Measurements from ENCODE around the gene DUSP15.

Gene DUSP15

DNA sequence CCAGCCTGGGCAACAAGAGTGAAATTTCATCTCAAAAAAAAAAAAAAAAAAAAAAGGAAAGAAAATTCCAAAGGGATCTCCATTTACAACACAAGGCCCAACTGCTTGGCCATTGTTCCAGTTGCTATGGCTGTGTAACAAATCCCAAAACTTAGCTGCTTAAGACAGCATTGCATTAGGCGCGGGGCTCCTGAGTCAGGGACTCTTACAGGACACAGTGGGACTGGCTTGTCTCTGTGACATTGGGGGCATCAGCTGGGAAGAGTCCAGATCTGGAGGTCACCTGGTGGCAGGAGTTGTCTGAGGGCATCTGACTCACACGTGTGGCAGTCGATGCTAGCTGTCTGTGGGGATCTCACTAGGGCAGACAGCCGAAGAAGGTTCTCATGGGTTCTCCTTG, 35.7 kb upstream of the DUSP15 start:
- ATAC-seq, result no peak
- peaks cover 7% of the 10 kb centered on the region for H3K36me3 Mint-ChIP-seq
- no peaks in the 10 kb centered on the region for H3K27me3 Mint-ChIP-seq
- H3K27ac Mint-ChIP-seq, result no peak overlapping the region
- H3K9me3 Mint-ChIP-seq, result no peaks in the 10 kb centered on the region
- no peaks in the 10 kb centered on the region for H3K4me1 Mint-ChIP-seq
- no peak overlapping the region for H3K4me3 Mint-ChIP-seq

- H3K4me1 Mint-ChIP-seq, result no peaks in the 10 kb centered on the region
- peaks cover 10% of the 10 kb centered on the region for H3K36me3 Mint-ChIP-seq
- H3K4me3 Mint-ChIP-seq, result no peak overlapping the region
- no peak for ATAC-seq
- H3K27me3 Mint-ChIP-seq, result no peaks in the 10 kb centered on the region
- no peak overlapping the region for H3K27ac Mint-ChIP-seq
- no peaks in the 10 kb centered on the region for H3K9me3 Mint-ChIP-seq
Measured at GRCh38 chr20:31903627-31904386, 33.5 kb upstream of the DUSP15 start.

DNA sequence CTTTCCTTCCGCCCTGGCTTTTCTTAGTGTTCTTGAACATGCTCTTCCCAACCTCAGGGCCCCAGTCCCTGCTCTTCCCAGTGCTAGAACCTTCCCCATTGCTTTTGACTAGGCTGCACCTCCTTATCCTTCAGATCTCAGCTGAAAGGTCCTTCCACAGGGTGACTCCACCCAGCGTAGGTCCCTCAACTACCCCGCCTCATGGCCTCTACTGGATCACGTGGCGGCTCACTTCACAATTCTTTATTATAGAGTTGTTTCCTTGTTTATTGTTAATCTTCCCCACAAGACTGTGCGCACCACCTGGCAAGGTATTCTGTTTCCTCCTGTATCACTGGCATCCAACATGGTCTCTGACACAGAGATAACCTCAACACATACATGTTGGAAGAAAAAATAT, 31.3 kb upstream of the DUSP15 start:
- ATAC-seq, result no peak
- H3K4me3 Mint-ChIP-seq, result no peak overlapping the region
- H3K4me1 Mint-ChIP-seq, result peaks cover under 1% of the 10 kb centered on the region
- no peaks in the 10 kb centered on the region for H3K27me3 Mint-ChIP-seq
- H3K36me3 Mint-ChIP-seq, result peaks cover 14% of the 10 kb centered on the region
- H3K27ac Mint-ChIP-seq, result no peak overlapping the region
- no peaks in the 10 kb centered on the region for H3K9me3 Mint-ChIP-seq

DNA sequence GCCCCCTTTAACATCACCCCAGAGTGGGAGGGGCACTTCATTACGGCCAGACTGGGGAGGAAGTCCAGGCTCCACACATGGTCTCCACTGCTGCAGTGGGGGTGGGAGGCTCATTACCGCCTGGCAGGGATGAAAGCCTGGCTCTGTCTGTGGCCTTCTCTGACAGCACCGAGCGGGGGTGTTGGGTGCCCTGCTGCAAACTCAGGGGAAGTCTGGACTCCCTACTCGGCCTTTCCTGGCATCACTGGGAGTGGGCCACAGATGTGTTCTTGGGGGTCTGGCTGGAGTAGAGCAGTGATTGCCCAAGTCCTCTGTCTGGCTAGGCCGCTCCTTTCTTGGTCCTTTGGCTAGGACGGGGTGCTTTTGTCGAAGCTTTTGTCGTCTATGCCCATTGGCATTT, 27.2 kb upstream of the DUSP15 start:
- H3K27ac Mint-ChIP-seq, result peak overlapping the region; percentile 89
- H3K36me3 Mint-ChIP-seq, result peaks cover 7% of the 10 kb centered on the region
- H3K27me3 Mint-ChIP-seq, result no peaks in the 10 kb centered on the region
- H3K4me3 Mint-ChIP-seq, result no peak overlapping the region
- H3K4me1 Mint-ChIP-seq, result peaks cover 25% of the 10 kb centered on the region
- no peak for ATAC-seq
- H3K9me3 Mint-ChIP-seq, result no peaks in the 10 kb centered on the region

- peak overlapping the region; percentile 21 for H3K4me3 Mint-ChIP-seq
- H3K27me3 Mint-ChIP-seq, result no peaks in the 10 kb centered on the region
- ATAC-seq, result no peak
- H3K9me3 Mint-ChIP-seq, result no peaks in the 10 kb centered on the region
- H3K27ac Mint-ChIP-seq, result peak overlapping the region; percentile 89
- H3K4me1 Mint-ChIP-seq, result peaks cover 25% of the 10 kb centered on the region
- peaks cover 7% of the 10 kb centered on the region for H3K36me3 Mint-ChIP-seq
Measured at GRCh38 chr20:31896049-31896448, 25.7 kb upstream of the DUSP15 start.

DNA sequence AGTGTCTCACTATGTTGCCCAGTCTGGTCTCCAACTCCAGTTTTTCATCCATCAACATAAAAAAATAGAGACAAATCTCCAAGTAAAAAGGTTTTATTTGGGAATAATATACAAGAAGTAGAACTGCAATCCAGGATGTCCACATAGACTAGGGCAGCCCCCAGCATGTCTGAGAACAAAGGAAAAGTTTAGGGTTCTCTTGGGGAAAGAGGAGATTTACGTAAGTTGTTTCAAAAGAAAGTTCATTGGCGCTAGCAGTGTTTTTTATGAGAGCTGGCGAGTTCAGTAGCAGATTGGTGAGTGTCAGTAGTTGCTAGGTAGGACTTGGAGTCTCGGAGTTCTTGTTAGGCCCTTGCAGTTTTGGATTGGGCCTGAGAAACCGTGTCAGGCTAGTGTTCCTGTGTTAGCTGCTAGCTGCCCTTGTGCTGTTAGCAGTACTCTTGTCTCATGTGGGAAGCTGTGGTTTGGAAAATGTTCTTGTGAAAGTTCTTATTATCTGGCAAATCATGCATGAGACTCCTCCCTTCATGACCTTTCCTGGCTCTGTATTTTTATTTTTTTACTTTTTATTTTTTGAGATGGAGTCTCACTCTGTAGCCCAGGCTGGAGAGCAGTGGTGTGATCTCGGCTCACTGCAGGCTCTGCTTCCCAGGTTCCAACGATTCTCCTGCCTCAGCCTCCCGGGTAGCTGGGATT, 24.8 kb upstream of the DUSP15 start:
- peaks cover 28% of the 10 kb centered on the region for H3K4me1 Mint-ChIP-seq
- peak overlapping the region; percentile 89 for H3K27ac Mint-ChIP-seq
- no peaks in the 10 kb centered on the region for H3K27me3 Mint-ChIP-seq
- H3K36me3 Mint-ChIP-seq, result peaks cover 7% of the 10 kb centered on the region
- peak; percentile 100 for ATAC-seq
- no peaks in the 10 kb centered on the region for H3K9me3 Mint-ChIP-seq
- H3K4me3 Mint-ChIP-seq, result peak overlapping the region; percentile 46

GRCh38 chr20:31890646-31891045, 20.3 kb upstream of the DUSP15 start:
- peaks cover 23% of the 10 kb centered on the region for H3K4me1 Mint-ChIP-seq
- ATAC-seq, result no peak
- H3K36me3 Mint-ChIP-seq, result no peaks in the 10 kb centered on the region
- peak overlapping the region; percentile 70 for H3K27ac Mint-ChIP-seq
- H3K9me3 Mint-ChIP-seq, result no peaks in the 10 kb centered on the region
- H3K27me3 Mint-ChIP-seq, result no peaks in the 10 kb centered on the region
- H3K4me3 Mint-ChIP-seq, result no peak overlapping the region

- Mint-ChIP-seq H3K4me3 (no peak overlapping the region), H3K36me3 (no peaks in the 10 kb centered on the region), H3K27ac (no peak overlapping the region), H3K27me3 (no peaks in the 10 kb centered on the region), H3K4me1 (peaks cover 17% of the 10 kb centered on the region), H3K9me3 (no peaks in the 10 kb centered on the region)
- no peak for ATAC-seq
Measured at GRCh38 chr20:31883829-31884228, 13.5 kb upstream of the DUSP15 start.

DNA sequence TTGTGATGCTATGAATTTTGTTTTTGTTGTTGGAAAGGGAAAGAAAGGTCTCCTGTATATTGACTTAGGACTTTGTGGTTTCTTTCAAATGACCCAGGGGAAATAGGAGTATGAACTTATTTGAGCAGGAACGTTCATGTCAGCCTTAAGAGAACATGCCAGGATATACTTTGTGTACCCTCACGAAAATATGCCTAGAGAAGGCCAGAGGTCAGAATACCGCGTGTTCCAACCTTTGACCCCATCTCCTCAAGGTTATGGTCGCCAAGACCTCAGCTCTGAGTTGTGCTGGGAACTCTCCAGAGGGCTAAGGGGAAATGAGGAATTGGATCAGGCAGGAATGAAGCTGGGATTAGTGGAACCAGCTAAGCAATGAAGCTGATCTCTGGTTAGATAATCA, 11.6 kb upstream of the DUSP15 start:
- Mint-ChIP-seq H3K9me3 (no peaks in the 10 kb centered on the region), H3K27ac (peak overlapping the region; percentile 79), H3K4me3 (no peak overlapping the region), H3K4me1 (peaks cover 17% of the 10 kb centered on the region), H3K36me3 (no peaks in the 10 kb centered on the region), H3K27me3 (no peaks in the 10 kb centered on the region)
- ATAC-seq, result no peak

DNA sequence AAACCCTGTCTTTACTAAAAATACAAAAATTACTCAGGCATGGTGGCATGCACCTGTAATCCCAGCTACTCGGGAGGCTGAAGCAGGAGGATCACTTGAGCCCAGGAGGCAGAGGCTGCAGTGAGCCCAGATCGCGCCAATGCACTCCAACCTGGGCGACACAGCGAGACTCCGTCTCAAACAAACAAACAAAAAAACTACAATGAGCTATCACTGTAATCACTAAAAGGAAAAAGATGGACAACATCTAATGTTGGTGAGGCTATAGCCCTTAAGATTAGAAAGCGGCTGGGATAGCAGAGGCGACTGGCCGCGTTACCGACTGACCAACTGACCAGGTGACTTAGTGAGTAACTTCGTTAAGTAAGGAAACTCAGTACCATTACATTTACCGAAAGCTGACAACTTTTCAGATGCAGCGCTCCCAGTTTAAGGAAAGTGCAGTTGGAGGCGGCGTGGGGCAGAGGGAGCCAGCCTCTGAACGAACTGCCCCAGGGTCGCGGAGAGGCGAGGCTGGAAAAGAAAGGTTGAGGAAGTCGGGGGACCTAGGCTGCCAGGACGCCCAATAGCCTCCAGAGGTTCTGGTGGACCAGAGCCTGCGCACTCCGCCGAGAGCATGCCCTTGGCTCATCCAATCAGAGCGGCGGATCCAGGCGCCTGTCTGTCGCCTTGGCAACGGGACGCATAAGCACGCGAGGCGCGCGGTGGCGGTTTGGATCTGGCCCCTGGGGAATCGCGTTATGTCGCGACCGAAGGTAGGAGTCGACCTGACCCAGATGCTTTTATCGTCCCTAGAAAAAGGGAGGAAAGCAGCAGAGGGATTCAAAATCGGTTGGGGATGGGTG, 9.0 kb upstream of the DUSP15 start:
- Mint-ChIP-seq H3K27ac (peak overlapping the region; percentile 79), H3K27me3 (no peaks in the 10 kb centered on the region), H3K4me1 (peaks cover 17% of the 10 kb centered on the region), H3K4me3 (peak overlapping the region; percentile 98), H3K9me3 (no peaks in the 10 kb centered on the region), H3K36me3 (no peaks in the 10 kb centered on the region)
- peak; percentile 98 for ATAC-seq

- Mint-ChIP-seq H3K36me3 (no peaks in the 10 kb centered on the region), H3K27me3 (no peaks in the 10 kb centered on the region), H3K4me3 (no peak overlapping the region), H3K27ac (no peak overlapping the region), H3K9me3 (no peaks in the 10 kb centered on the region), H3K4me1 (peaks cover 17% of the 10 kb centered on the region)
- ATAC-seq, result no peak
Measured at GRCh38 chr20:31877684-31878083, 7.4 kb upstream of the DUSP15 start.

GRCh38 chr20:31875671-31876070, 5.3 kb upstream of the DUSP15 start:
- Mint-ChIP-seq H3K4me3 (no peak overlapping the region), H3K36me3 (no peaks in the 10 kb centered on the region), H3K27me3 (peaks cover 7% of the 10 kb centered on the region), H3K4me1 (peaks cover 19% of the 10 kb centered on the region), H3K27ac (no peak overlapping the region), H3K9me3 (no peaks in the 10 kb centered on the region)
- no peak for ATAC-seq

GRCh38 chr20:31872406-31872805, 2.1 kb upstream of the DUSP15 start:
- ATAC-seq, result no peak
- no peak overlapping the region for H3K4me3 Mint-ChIP-seq
- H3K27me3 Mint-ChIP-seq, result peaks cover 31% of the 10 kb centered on the region
- H3K9me3 Mint-ChIP-seq, result no peaks in the 10 kb centered on the region
- H3K36me3 Mint-ChIP-seq, result no peaks in the 10 kb centered on the region
- peaks cover 35% of the 10 kb centered on the region for H3K4me1 Mint-ChIP-seq
- no peak overlapping the region for H3K27ac Mint-ChIP-seq

DNA sequence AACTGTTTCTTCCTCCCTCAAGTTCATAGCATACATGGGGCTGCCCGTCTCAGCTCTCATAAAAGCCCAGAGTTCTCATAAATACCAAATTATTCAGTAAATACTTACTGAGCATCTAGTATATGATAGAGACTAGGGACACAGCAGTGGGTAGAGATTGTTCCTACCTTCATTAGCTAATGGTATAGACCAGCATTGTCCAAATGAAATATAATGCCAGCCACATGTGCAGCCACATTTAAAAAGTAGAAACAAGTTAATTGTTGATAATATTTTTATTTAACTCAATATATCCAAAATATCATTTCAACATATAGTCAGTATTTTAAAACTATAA, 1.3 kb upstream of the DUSP15 start:
- H3K4me3 Mint-ChIP-seq, result no peak overlapping the region
- no peaks in the 10 kb centered on the region for H3K36me3 Mint-ChIP-seq
- no peaks in the 10 kb centered on the region for H3K9me3 Mint-ChIP-seq
- no peak for ATAC-seq
- peaks cover 38% of the 10 kb centered on the region for H3K4me1 Mint-ChIP-seq
- H3K27ac Mint-ChIP-seq, result no peak overlapping the region
- peaks cover 31% of the 10 kb centered on the region for H3K27me3 Mint-ChIP-seq

DNA sequence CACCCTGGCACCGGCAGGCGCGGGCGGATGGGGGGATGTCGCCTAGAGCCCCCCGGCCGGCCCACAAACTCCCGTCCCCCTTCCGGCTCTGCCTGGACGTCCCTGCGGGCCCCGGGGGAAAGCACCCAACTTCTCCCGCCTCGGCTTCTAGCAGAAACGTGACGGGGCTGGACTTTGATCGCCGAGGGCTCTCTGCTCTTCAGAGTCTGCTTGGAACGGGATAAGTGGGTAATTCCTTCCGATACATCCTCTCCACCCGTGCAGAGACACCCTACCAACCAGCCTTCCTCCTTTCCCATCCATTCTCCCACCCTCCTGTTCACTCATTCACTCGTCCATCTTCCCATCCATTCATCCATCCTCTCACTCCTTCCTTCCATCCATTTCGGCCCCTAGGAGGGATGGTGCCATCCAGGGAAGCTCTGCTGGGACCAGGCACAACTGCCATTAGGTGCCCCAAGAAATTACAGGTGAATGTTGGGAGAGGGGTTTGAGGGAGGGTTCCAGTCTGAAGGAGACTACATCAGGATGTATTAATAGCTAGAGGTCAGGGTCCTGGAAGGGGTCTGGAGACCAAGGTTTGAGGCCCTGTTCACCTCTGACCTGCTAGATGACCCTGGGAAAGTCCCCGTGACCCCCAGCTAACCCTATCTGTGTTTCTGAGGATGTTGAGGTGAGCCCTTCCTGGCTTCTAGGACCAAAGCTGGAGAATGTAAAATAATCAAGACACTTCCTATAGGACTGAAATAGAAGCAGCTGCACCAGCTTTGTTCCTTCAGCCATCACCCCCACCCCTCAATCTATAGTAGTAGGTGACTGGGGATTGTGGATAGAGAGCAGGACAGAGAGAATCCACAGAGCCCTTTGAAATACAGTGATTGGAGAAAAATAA, 645 bp upstream of the DUSP15 start:
- Mint-ChIP-seq H3K4me3 (peak overlapping the region; percentile 78), H3K36me3 (no peaks in the 10 kb centered on the region), H3K4me1 (peaks cover 38% of the 10 kb centered on the region), H3K27me3 (peaks cover 31% of the 10 kb centered on the region), H3K9me3 (no peaks in the 10 kb centered on the region), H3K27ac (peak overlapping the region; percentile 78)
- no peak for ATAC-seq
